ENCODE measurements around the gene SIL1.

SIL1 gene

DNA sequence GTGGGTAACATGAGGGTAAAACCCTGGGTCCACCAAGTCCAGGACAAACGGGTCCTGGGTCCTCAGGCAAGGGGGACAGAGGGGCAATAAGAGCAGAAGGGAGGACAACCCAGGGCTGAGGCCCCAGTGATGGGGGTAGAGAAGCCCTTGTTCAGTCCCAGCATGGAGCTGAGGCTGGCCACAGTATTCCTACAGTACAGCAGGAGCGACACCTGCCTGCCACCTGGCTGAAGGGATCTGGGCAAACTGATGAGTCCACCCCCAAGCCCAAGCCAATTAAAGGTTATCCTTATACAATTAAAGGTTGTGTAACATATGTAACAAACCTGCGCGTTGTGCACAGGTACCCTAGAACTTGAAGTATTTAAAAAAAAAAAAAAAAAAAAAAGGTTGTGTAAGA lies 225.3 kb downstream of the SIL1 start:
- no peak for DNase-seq

GRCh38 chr5:138972230-138972629 lies 225.9 kb downstream of the SIL1 start:
- no peak for DNase-seq

DNA sequence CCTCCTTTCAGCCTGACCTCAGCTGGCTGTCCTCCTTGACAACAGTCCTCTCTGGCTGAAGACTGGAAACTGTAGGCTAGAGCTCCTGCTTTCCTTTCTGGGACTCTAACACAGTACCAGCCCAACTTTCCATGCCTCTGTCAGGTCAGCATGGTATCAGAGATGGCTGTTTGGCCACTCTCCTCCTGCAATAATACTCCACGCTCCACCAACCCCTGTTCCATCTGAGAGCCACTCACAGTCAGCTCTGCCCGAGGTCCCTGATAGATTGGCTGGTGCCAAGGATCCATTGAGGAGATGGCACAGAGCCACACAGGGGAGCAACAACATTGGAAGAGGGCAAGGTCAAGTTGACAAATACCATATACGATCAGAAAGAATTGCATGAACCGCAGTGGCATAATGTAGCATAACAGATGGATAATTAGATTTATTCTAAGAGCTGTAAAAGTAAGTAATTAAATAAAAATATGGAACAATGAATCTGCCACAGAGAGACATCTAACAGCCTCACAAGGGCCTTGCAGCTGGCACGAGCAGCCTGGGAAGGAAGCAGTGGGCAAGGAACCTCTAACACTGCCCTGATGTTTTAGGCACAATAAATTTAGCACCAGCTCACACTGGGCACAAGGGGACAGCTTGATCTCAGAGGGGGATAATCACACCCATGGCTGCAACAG lies 228.7 kb downstream of the SIL1 start:
- no peak for DNase-seq

DNA sequence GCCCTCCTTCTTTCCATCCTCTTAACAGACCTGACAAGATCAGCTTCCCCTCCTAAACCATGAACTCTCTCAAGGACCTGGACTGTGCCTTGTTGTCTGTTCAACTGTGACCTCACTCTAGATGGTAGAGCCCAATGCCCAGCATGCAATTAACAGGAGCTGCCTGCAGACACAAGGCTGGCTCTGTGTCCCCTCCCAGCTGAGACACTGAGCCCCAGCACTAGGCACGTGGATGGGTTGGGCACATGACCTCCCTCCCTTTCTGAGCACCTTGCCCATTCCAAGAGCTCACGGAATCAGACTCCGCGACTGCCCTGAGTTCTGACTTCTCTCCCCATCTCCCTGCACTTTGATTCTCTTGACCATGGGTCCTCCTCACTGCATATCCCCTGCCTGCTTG lies 229.6 kb downstream of the SIL1 start:
- DNase-seq = no peak

DNA sequence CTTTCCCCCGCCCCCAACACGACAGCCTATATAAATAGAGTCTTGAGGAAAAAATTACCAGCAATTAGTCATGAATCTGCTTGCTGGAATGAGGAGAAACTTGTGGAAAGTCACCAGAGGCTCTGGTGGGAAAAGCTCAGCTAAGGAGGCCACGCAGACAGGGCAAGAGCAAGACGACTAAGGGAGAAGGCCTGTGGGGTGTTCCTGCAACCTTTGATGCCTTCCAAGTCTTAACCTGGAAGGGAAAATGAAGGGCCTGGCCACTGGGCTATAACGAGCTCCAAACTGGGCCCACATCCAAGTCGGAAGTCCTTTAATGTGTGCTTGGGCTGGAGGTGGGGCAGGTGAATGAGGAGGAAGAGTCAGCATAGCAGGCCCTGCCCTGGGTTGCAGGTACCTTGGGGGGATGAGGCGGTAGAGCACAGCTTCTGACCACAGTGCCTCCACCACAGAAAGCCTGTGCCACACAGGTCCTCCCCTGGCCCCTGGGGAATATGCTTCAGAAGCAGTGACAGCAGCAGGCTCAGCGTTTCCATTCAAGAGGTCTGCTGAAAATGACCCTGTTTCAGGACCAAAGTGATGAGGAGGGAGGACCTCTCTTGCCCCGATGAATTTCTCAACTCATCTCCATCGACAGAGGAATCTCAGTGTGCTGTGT lies 230.2 kb downstream of the SIL1 start:
- no peak for DNase-seq

GRCh38 chr5:138966236-138966985 lies 231.8 kb downstream of the SIL1 start:
- DNase-seq = no peak

DNA sequence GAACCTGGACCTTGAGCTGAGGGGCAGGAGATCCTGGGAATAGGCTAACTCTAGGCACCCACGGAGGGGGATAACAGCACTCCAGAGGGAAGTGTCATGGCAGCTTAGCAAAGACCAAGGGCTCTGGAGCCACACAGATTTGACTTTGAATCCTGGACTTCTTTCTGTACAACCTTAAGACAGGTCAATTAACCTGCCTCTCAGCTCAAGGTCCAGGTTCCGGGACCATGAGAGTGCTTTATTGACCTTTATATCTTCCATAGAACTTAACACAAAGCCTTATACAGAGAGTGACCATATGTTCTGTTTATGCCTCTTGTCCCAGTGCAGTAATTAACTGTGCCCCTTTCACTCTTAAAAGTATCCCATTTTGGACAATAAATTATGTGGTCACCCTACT lies 232.5 kb downstream of the SIL1 start:
- no peak for DNase-seq

GRCh38 chr5:138964647-138965201 lies 233.4 kb downstream of the SIL1 start:
- no peak for DNase-seq

DNA sequence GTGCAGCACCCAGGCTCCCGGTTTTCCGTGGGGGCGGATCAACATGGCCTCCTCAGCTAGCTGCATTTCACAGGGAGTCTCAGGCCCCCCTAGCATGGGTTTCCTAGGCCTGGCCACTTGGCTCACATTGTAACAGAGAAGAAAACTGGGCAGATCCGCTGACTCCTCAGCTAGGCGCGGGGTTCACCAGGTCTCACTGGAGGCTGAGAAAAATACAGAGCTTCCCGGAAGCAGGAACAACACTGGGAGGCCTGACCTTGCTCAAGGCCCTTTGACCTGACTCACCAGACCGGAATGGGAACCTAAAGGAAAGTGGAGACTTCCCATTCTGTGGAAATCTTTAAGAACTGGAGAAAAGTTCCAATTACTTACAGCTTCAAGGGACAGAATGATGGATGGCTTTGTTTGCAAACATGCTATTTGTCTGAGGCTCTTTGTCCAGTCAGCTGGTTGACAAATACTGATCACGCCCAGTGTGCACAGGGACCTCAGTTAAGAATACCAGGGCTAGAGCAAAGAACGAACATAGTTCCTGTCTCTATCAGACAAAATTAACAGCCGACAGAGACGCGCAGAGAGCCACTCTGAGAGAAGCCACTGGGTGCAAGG lies 234.3 kb downstream of the SIL1 start:
- no peak for DNase-seq

- DNase-seq = no peak
These were observed 235.4 kb downstream of the SIL1 start for GRCh38 chr5:138962614-138963370.

DNA sequence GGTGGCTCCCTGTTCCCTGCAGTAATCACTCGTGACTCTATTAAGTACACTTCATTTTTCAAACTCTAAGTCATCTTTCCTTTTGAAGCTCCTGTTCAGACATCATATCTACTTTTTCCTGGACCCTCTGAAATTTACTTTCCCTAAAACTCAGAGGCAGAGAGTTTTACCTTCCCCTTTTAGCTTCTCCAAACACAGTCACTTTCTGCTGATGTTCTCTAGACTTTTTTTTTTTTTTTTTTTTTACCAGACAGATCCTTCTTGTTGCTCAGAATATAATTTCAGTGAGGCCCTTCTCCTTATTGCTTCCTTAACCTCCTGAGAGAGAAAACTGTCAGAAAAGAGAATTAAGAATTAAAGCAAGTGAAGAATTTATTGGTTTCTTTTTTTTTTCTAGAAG lies 236.4 kb downstream of the SIL1 start:
- DNase-seq = no peak

DNA sequence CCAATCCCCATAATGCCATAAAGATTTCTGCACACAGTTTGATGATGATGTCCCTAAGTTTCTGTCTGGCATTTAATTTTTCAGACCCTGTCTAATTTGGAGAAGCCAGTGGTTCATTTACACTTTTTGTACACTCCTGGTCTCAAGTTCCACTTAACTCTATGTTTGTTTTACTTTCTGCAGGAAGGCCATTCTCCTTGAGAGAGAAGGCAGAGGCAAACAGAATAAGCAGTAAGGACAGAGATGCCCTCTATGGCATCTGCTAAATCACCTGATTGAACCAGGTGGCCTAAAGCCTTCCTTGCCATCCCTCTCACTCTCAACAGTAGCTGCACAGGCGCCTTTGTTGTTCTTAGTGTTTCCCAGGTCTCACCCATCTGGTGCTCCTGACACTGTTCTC lies 236.9 kb downstream of the SIL1 start:
- no peak for DNase-seq

DNA sequence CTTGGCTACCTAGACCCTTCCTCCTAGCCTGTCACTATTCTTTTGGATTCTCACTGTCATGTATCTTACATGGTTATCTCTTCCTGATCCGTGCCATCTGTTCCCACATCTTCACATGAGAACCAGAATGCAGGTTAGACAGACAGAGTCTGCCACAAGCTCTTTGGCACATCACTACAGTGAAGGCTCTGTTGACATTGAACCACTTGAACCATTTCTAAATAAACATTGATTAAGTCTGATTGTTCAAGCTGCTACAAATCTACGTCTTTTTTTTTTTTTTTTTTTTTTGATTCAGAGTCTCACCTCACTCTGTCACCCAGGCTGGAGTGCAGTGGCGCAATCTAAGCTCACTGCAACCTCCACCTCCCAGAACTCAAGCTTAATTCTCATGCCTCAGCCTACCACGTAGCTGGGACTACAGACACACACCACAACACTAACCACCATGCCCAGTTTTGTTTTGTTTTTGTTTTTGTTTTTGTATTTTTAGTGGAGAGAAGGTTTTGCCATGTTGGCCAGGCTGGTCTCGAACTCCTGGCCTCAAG lies 237.9 kb downstream of the SIL1 start:
- DNase-seq = no peak

- DNase-seq = no peak
These were observed 241.4 kb downstream of the SIL1 start for GRCh38 chr5:138956801-138957200.

GRCh38 chr5:138955671-138956295 lies 242.4 kb downstream of the SIL1 start:
- DNase-seq = no peak

- no peak for DNase-seq
These were observed 243.0 kb downstream of the SIL1 start for GRCh38 chr5:138955013-138955660.

DNA sequence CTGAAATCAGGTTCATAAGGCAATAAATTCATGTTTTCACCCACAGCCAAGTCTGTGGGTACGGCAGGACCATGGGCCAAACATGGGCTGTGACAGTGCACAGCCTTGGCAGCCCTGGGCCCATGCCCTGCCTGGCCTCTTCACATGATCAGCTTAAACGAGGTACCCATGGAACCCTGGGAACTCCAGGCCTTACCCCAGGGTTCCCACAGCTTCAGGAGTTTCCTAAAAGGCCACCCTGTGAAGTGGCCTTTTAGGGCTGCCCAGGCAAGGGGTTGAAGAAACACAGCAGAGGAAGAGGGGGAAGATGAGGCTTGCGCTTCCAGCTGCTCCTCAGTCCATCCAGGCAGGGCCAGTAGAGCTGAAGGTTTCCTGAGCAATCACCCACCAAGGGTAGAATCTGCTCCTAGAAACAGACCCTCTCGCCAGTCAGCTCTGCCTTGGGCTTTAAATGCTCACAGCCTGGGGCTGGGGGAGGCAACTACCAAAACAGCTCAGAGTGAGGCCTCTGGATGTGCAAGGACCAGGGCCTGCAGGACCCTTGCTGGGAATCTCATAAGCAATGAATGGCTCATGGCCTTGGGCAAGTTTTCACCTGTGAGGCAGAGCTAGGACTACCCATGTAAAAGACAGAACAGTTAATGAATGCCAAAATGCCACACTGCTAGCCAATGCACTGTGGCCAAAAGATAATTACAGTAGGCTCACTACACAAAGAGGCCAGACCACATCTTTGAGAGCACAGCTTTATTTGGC lies 243.7 kb downstream of the SIL1 start:
- no peak for DNase-seq

DNA sequence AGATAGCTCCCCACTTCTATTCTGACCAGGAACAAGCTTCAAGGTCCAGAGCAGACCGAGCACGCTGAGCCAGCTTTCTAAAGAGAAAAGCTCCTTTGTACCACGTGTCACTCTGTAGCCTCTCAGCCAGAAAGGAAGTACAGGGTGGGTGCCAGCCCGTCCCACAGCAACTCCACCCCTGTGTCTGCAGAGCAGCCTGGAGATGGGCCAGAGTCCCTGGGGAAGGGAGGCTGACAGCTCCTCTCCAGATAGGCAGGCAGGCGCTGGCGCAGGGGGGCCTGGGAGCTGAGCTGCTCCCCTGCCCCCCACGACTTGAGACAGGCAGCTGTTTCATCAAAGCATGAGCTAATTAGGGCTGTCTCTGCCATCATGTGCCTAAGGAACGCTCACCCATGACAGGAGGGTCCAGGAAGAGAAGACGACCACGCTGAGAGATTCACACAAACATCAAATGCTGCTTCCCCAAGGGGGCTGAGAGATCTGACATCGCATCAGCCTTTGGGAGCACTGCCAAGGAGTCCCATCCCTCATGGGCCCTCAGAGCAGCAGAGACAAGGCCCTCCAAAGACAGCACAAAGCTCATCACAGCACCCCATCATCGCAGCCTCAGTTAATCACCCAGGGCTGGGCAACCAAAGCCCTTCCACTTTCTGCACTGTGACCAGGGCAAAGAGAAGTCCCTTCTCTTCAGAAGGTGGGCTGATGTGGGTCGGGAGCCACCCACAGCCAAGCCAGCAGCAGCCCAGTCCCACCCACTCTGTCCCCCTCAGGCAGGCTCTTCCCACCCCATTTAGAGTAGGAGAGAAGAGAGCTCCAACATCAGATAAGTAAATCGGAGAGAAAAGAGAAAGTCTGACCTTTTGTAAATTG lies 244.5 kb downstream of the SIL1 start:
- peak in 1 of 2 donors; percentile 17 for DNase-seq

DNA sequence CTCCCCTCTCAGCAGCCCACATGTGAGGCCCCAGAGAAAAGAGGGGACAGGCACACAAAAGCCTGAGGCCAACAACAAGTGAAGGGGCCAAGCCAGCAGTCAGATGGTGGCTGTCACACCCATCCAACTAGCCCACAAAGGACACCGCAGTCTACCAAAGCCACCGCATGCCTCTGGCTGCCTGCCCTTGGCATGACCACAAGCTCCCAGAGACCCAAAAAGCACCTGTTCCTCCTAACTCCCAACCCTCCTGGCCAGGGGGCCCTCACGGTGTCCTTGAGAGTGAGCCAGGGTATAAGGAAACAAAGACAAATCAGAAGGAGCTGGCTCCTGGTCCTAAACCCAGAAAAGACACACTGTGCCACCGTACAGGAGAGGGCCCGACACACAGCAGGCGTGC lies 245.2 kb downstream of the SIL1 start:
- DNase-seq = no peak

Data from stimulated activated CD4-positive, alpha-beta T cell treated with anti-CD3 and anti-CD28 coated beads, Interleukin-2, amount 100 ng/mL, for 24 hours (primary cell).